Medulla oblongata (tissue), 1 donor: ENCODE measurements around the gene MRTFB.

ENCODE experiments used
- DNase-seq: peaks from one replicate; pipeline ENCODE4 v3.0.0-alpha.2; 2015; ENCODE audit errors: extremely low spot score

MRTFB gene

DNA sequence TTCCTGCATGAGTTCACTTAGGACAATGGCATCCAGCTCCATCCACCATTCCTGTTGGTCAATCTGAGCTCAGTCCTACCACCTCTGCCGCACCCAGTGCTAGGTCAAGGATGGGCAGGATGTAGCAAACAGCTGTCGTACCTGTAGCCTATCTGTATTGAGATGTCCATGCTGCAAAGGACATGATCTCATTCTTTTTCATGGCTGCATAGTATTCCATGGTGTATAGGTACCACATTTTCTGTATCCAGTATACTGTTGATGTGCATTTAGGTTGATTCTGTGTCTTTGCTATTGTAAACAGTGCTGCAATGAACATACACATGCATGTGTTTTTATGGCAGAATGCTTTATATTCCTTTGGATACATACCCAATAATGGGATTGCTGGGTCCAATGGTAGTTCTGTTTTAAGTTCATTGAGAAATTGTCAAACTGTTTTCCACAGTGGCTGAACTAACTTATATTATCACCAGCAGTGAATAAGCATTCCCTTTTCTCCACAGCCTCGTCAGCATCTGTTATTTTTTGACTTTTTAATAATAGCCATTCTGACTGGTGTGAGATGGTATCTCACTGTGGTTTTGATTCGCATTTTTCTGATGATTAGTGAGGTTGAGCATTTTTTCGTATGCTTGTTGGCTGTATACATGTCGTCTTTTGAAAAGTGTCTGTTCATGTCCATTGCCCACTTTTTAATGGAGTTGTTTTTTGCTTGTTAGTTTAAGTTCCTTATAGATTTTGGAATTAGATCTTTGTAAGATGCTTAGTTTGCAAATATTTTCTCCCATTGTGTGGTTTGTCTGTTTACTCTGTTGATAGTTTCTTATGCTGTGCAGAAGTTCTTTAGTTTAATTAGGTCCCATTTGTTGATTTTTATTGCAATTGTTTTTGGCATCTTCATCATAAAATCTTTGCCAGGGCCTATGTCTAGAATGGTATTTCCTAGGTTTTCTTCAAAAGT is 7.2 kb upstream of the MRTFB start:
- DNase-seq, result no peak

GRCh38 chr16:14069818-14070217 is 1.3 kb upstream of the MRTFB start:
- DNase-seq, result no peak

- no peak for DNase-seq
These were observed 603 bp upstream of the MRTFB start for GRCh38 chr16:14070555-14070876.

- DNase-seq, result peak; percentile 5
These were observed 605 bp downstream of the MRTFB start for GRCh38 chr16:14071576-14072271.

DNA sequence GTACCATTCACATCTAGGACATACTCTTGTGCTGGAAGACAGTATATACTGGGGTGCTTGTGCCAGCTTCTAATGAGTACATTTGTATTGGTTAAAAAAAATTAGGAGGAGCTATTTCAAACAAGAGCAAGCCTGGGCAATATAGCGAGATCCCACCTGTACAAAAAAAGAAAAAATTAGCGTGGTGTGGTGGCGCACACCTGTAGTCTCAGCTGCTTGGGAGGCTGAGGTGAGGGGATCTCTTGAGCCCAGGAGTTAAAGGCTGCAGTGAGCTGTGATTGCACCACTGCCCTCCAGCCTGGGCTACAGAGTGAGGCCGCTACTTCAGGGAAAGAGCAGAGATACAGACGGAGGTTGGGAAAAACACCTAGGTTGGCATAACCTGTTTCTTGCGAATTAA is 1.2 kb downstream of the MRTFB start:
- DNase-seq, result no peak

DNA sequence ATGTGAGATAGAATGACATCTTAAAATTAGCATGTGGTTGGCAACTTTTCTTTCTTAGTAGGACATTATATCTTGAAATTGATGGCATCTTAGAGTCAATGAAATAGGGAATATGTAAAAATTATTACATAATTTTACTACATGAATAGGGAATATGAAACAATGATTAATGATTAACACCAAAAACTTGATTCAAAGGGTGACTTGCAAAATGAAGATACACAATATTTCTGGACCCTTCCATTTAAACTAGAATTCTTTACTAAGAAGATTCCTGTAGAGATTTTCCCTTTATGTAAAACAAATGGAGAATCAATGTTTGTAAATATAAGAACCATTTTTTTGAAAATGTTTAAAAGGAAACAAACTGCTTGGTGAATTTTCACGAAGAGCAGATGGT is 3.4 kb downstream of the MRTFB start:
- DNase-seq, result no peak

- no peak for DNase-seq
These were observed 6.8 kb downstream of the MRTFB start for GRCh38 chr16:14077918-14078317.

- DNase-seq, result no peak
These were observed 15.4 kb downstream of the MRTFB start for GRCh38 chr16:14086477-14086876.

DNA sequence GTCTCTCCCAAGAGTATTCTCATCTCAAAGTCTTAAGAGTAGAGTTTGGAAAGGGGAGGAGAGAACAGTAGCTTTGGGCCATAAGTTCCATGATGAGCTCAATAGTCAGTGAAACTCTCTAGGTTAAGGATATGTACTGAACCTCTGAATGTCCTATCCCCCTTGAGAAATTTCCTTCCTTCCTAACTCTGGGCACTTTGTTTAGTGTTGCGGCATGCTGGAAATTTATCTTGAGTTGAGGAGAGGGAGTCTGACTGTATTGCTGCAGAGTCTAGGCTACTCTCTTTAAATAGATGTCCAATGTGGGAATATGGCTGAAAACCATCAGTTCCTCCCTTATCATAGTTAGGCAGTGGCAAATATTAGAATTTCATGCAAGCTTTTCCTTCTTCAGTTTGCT is 16.1 kb downstream of the MRTFB start:
- no peak for DNase-seq

GRCh38 chr16:14087590-14088154 is 16.6 kb downstream of the MRTFB start:
- no peak for DNase-seq

DNA sequence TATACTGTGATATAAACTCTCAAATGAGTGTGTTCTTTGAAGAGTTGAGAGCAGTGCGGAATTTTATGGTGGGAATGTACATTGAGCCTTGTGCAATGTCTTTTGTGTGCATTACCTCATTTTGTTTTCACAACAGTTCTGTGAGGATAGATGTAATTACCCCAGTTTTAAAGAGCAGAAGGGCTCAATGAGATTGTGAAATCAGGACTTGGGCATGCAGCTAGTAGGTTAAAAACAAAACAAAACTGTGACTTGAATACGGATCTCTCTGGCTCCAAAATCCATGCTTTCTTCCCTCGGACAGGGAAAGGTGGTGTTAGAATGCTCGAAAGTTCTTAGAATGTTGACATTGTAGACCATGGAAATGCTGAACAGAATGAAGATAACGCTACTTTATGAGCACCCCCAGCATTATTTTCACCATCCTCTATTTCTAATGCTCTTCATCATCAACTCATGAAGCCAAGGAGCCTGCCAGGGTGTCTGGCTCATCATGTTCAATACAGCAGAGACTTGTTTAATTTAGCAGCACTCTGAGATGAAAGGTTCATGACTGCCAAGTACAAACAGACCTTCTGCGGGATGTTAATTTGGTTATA is 17.1 kb downstream of the MRTFB start:
- DNase-seq, result peak; percentile 6

DNA sequence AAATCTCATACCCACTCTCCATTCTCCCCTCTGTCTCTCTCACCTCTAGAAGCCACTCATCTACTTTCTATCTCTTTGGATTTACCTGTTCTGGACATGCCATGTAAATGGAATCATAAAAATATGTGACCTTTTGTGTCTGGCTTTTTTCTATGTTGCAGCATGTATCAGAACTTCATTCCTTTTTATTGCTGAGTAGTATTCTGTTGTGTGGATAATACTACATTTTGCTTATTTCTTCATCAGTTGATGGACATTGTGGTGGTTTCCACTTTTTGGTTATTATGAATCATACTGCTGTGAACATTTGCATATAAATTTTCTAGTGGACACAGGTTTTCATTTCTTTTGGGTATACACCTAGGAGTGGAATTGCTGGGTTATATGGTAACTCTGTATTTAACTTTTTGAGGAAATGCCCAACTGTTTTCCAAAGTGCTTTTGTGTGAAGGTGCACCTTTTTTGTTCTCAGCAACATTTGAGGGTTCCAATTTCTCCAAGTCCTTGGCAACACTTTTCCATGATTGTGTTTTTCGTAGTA is 18.2 kb downstream of the MRTFB start:
- DNase-seq, result no peak

- DNase-seq, result no peak
These were observed 21.4 kb downstream of the MRTFB start for GRCh38 chr16:14092561-14092960.

- DNase-seq, result no peak
These were observed 24.9 kb downstream of the MRTFB start for GRCh38 chr16:14095883-14096551.

DNA sequence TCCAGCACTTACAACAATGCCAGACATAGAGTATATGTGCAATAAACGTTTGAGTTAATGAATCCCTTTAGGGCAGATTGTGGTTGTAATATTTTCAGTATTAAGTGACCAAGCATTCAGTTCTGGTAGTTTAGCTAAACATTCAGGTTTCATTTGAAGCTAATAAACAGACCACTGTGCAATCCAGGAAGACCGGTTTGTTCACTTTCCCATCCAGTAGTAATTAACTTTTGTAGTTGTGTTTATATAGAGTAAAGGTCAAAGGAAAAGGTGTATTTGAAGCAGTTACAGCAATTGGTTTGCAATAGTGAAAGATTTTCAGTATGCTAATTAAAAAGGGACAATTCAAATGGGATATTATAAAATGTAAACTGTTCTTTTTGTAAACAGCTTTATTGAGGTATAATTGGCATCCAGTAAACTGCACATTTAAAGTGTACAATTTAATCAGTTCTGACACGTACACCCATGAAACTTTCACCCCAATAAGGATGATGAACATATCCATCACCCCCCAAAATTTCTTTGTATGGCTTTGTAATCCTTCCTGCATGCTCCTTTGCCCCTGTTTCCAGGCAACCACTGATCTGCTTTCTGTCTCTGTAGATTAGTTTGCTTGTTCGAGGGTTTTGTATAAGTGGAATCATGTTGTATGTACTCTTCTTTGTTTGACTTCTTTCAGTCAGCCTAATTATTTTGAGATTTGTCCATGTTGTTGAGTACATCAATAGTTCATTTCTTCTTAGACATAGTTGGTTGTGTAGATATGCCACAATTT is 26.3 kb downstream of the MRTFB start:
- no peak for DNase-seq

GRCh38 chr16:14098081-14098480 is 27.0 kb downstream of the MRTFB start:
- no peak for DNase-seq

GRCh38 chr16:14100825-14101224 is 29.7 kb downstream of the MRTFB start:
- no peak for DNase-seq

DNA sequence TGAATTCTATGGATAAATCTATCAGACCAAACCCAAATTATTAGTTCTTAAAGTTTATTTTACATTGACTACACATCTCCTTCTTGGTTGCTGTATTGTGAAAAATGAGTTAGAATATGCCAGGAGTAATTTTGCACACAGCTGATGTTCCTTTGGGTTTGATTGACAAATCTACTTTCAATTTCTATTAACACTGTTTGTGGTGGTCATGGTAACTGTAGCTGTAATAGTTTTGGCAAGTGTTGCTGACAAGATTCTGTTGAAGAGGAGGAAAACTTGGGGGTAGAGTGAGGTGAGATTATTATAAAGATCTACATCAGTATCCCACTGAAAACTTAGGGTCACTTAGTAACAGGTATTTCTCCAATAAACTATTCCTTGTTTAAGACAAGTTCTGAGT is 30.3 kb downstream of the MRTFB start:
- no peak for DNase-seq

GRCh38 chr16:14102925-14103720 is 32.0 kb downstream of the MRTFB start:
- DNase-seq, result no peak

DNA sequence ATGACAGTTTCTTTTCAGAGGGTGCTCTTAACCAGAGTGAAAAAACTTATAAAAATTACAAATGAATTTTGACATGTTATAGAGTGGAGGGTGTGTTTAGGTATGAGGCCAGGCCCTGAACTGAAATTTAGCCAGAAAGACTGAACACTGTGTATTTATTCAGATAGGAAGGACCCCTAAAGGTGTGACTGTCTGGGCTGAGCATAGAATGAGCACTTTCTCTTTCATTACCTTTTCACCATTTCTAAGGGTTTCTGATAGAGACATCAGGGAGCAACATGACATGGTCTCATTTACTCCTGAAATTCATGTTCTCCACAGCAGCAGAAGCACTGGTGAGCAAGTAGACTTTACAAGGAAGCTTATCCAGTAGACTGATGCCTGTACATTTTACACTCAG is 32.9 kb downstream of the MRTFB start:
- DNase-seq, result no peak
